ENCODE results near the gene THSD8.
A peak's percentile ranks its signal among the peaks of the same experiment; 100 is the strongest.

THSD8 gene

DNA sequence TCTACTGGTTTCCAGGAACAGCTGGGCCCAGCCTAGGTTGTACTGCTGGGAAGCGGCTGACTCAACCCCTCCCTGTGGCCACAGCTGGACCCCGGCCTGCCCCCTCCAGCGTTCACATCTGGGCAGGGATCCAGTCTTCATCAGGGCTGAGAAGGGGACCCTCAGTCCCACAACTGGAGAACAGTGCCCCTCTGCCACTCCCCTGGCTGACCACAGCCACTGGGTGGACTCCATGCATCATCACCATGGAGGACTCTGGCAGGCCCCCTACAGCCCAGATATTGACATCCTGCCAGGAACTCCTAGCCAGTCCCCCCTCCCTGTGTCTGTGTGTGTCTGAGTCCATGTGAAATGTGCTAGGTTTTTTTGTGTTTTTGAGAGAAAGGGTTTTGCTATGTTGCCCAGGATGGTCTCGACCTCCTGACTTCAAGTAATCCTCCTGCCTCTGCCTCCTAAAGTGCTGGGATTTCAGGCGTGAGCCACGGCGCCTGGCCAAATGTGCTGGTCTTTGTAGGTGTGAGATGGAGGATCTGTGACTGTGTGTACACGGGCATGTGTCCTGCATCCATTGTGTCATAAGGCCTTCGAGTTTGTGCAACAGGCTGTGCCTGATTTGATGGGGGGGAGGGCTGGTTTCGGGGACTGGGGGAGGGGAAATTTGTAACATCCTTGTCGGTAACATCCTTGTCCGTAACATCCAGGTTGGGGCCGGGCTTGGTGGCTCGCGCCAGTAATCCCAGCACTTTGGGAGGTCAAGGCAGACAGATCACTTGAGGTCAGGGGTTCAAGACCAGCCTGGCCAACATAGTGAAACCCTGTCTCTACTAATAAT is 22.5 kb upstream of the THSD8 start:
- DNase-seq (ENCODE audit: low read depth) = peak; percentile 93
- peak overlapping the region; percentile 71 for H3K4me3 ChIP-seq (ENCODE audit: control insufficient read depth, low read depth, low read length)
- no peak for TF ChIP-seq CTCF (conservative IDR thresholded peaks at IDR 0.05; ENCODE audit: control insufficient read depth, insufficient read depth, low read depth, low read length)

- no peak for TF ChIP-seq CTCF (conservative IDR thresholded peaks at IDR 0.05; ENCODE audit: control insufficient read depth, insufficient read depth, low read depth, low read length)
- no peak for DNase-seq (ENCODE audit: low read depth)
- H3K4me3 ChIP-seq (ENCODE audit: control insufficient read depth, low read depth, low read length) = peak overlapping the region; percentile 37
Observed at GRCh38 chr19:12782174-12782423, 19.8 kb upstream of the THSD8 start.

DNA sequence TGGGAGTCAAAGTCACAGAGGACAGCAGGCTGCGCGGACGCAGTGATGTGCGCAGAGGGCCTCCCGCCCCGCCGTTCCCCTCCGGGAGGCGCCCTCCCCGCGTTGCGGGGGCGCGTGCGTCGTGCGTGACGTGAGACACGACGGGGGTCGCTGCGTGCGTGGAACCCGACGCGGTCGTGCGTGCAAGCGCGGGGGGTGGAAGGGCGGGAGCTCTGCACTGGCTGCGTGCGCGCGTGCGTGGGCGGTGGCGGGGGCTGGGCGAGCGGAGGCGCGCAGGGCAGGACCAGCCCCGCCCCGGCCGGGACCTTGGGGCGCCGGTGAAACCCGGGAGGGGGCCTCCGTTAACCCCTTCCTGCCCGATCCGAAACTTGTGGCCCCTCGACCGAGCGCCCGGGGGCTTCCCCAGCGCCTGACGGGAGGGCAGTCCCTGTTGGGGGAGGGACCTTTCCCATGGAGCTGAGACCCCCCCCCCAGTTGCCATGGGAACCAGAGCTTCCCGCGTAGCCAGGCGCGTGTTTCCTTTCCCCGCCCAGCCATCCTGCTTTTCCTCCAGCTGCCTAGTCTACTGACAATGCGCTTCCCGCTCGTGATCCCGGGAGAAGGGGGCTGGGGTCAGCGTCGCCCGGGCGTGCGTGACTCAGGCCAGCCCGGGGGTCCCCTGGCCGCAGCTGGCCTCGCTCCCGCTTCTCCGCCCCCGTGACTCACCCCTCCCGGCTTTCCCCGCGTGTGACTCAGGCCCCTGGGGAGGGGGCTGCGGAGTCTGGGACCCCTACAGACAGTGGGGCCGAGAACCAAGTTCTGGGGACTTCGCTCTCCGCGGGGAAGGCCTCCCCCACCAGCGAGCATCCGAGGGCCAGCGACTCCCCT is 19.2 kb upstream of the THSD8 start:
- no peak for TF ChIP-seq CTCF (conservative IDR thresholded peaks at IDR 0.05; ENCODE audit: control insufficient read depth, insufficient read depth, low read depth, low read length)

DNA sequence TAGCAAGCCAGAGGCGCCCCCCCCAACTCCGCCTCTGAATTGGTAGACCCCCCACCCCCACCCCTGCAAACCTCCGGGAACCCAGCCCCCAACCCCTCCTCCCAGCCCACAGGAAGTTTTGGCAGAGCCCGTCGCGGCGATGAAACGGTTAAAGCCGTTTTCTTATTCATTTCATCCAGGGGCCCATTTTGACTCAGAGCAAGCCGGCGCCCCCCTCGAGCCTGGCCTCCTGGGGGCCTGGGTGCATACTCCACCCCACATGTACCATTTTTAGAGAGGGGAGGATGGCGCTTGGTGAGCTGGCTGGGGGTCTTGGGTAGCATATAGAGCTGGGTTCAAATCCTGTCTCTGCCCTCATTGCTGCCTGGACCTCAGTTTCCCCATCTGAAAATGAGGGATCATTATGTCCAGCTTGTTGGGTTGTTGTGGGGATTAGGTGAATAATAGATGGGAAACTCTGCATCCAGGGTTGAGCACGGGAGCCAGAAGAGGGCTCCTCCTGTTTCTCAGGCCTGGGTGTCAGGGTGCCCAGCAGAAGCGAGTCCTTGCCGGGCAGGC is 18.5 kb upstream of the THSD8 start:
- DNase-seq (ENCODE audit: low read depth) = no peak
- no peak overlapping the region for H3K4me3 ChIP-seq (ENCODE audit: control insufficient read depth, low read depth, low read length)
- TF ChIP-seq CTCF (conservative IDR thresholded peaks at IDR 0.05; ENCODE audit: control insufficient read depth, insufficient read depth, low read depth, low read length) = no peak

More for the DNA sequence above, 19.2 kb upstream of the THSD8 start:
- H3K4me3 ChIP-seq (ENCODE audit: control insufficient read depth, low read depth, low read length) = peak overlapping the region; percentile 48
- peak; percentile 82 for DNase-seq (ENCODE audit: low read depth)

DNA sequence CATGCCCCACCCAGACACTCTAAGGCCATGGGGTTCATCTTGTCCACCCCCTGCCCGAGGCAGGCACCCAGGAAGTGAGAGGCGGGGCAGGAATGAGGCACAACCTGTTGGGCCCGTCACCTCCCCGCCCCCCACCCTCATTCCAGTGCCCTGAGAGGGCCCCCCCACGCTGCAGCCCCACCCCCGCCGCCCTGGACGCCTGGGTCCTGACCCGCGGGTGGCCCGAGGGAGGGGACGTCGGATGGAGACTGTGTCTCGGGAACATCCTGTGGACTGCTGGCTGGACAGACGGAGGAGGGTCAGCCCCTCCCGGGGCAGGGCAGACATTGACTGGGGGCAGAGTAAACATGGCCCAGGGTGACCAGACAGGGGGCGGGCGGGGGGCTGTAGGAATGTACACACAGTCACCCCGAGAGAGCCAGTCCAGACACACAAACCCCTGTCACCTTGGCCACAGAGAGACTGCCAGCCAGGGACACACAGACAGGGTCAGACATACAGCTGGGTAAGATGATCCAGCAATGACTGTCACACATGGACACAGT is 17.9 kb upstream of the THSD8 start:
- DNase-seq (ENCODE audit: low read depth) = no peak
- no peak for TF ChIP-seq CTCF (conservative IDR thresholded peaks at IDR 0.05; ENCODE audit: control insufficient read depth, insufficient read depth, low read depth, low read length)
- no peak overlapping the region for H3K4me3 ChIP-seq (ENCODE audit: control insufficient read depth, low read depth, low read length)

- H3K4me3 ChIP-seq (ENCODE audit: control insufficient read depth, low read depth, low read length) = no peak overlapping the region
- TF ChIP-seq CTCF (conservative IDR thresholded peaks at IDR 0.05; ENCODE audit: control insufficient read depth, insufficient read depth, low read depth, low read length) = no peak
- no peak for DNase-seq (ENCODE audit: low read depth)
Observed at GRCh38 chr19:12784394-12784870, 17.4 kb upstream of the THSD8 start.
